GM10248 (cell line): ENCODE measurements around the gene BRPF3.

ENCODE experiments used
- CTCF ChIA-PET: fragments of 300-600 bp; sonication (Branson Sonifier 250); formaldehyde crosslinking; extraction: SDS; loops from one replicate; lab custom pipeline; 2021; ENCODE audit warnings: antibody characterized with exemption; lab: Yijun Ruan, JAX
- POLR2A ChIA-PET: fragments of 350-650 bp; sonication (Branson Sonifier 250); formaldehyde crosslinking; extraction: SDS; loops from one replicate; lab custom pipeline; 2020; ENCODE audit warnings: antibody characterized with exemption; lab: Yijun Ruan, JAX
- DNase-seq: peaks from one replicate; pipeline ENCODE4 v3.0.0; 2012; ENCODE audit errors: extremely low spot score
- CTCF ChIP-seq: IDR thresholded peaks from 2 replicates; pipeline ENCODE4 v1.5.1; 2012; ENCODE audit warnings: mild to moderate bottlenecking, low read depth; ENCODE audit errors: extremely low read depth, missing control alignments, control extremely low read depth

The BRPF3 gene

GRCh38 chr6:36160147-36160760 is 36.3 kb upstream of the BRPF3 start:
- ChIA-PET POLR2A (no interaction called here), CTCF (no interaction called here)
- no peak for DNase-seq
- no peak for TF ChIP-seq CTCF

- ChIA-PET CTCF (interaction anchor here (1.5 kb wide), 1 partner anchor 23 kb away, joined by 4 read pairs; no protein-coding TSS in a partner anchor), POLR2A (no interaction called here)
- TF ChIP-seq CTCF: no peak
- peak; percentile 23 for DNase-seq
Observed at GRCh38 chr6:36169023-36170007, 27.2 kb upstream of the BRPF3 start.

GRCh38 chr6:36170704-36171103 is 25.8 kb upstream of the BRPF3 start:
- no peak for DNase-seq
- TF ChIP-seq CTCF: no peak
- ChIA-PET CTCF (interaction anchor here (1.3 to 1.9 kb wide), 5 partner anchors 22 to 132 kb away, joined by 3 to 5 read pairs (median 4); no protein-coding TSS in a partner anchor), POLR2A (no interaction called here)

- no peak for TF ChIP-seq CTCF
- peak; percentile 25 for DNase-seq
- ChIA-PET POLR2A (no interaction called here), CTCF (interaction anchor here (1.1 to 1.9 kb wide), 7 partner anchors 22 to 131 kb away, joined by 3 to 6 read pairs (median 4); no protein-coding TSS in a partner anchor)
Observed at GRCh38 chr6:36171573-36171972, 25.0 kb upstream of the BRPF3 start.

GRCh38 chr6:36177166-36177565 is 19.4 kb upstream of the BRPF3 start:
- no peak for DNase-seq
- no peak for TF ChIP-seq CTCF
- ChIA-PET CTCF (no interaction called here), POLR2A (no interaction called here)

- no peak for DNase-seq
- CTCF ChIA-PET: interaction anchor here (0.9 to 1.5 kb wide), 2 partner anchors 25 to 55 kb away, joined by 3 read pairs; no protein-coding TSS in a partner anchor
- POLR2A ChIA-PET: no interaction called here
- TF ChIP-seq CTCF: no peak
Observed at GRCh38 chr6:36178544-36178943, 18.0 kb upstream of the BRPF3 start.
